ENCODE results near the gene CSNK1A1. TPM values are rescaled to one million over a fixed set of nuclear protein-coding genes. Genes with fewer than 3 reads are reported as not detected.

Gene CSNK1A1
- total and polyA plus RNA-seq, 3 donors from 2014 or later: 129 to 192 (median 148) TPM

- 1% methylated on average over 25 of the region's 25 CpGs for WGBS, 2 donors
- H3K4me1 ChIP-seq: peaks cover 9% of the 10 kb centered on the region
- H3K36me3 ChIP-seq (ENCODE audit: low read depth, missing control alignments): no peaks in the 10 kb centered on the region
- intact Hi-C loops (cut with DNase I; ENCODE audit: low total_unique reads): loop anchor here (5.0 to 10.0 kb wide), 2 partner anchors 107 to 225 kb away; no protein-coding TSS in a partner anchor
- DNase-seq: peak; percentile 41
- no peak for TF ChIP-seq CTCF (IDR thresholded peaks at IDR 0.05)
- TF ChIP-seq POLR2A (IDR thresholded peaks at IDR 0.05): no peak
- no peaks in the 10 kb centered on the region for H3K9me3 ChIP-seq
- H3K27ac ChIP-seq: peak overlapping the region; percentile 99 to 100
- H3K27me3 ChIP-seq: no peaks in the 10 kb centered on the region
- peak overlapping the region; percentile 99 to 100 for H3K4me3 ChIP-seq
Observed at GRCh38 chr5:149549461-149550267, 1.6 kb downstream of the CSNK1A1 start.

- intact Hi-C loops (cut with DNase I; ENCODE audit: low total_unique reads): no loop called here
- no peaks in the 10 kb centered on the region for H3K9me3 ChIP-seq
- H3K36me3 ChIP-seq (ENCODE audit: low read depth, missing control alignments): no peaks in the 10 kb centered on the region
- H3K4me3 ChIP-seq: no peak overlapping the region
- no peak overlapping the region for H3K27ac ChIP-seq
- no peaks in the 10 kb centered on the region for H3K27me3 ChIP-seq
- peaks cover 24% of the 10 kb centered on the region for H3K4me1 ChIP-seq
- no peak for TF ChIP-seq CTCF (IDR thresholded peaks at IDR 0.05)
- TF ChIP-seq POLR2A (IDR thresholded peaks at IDR 0.05): no peak
- DNase-seq: no peak
Observed at GRCh38 chr5:149546974-149547373, 4.3 kb downstream of the CSNK1A1 start.

DNA sequence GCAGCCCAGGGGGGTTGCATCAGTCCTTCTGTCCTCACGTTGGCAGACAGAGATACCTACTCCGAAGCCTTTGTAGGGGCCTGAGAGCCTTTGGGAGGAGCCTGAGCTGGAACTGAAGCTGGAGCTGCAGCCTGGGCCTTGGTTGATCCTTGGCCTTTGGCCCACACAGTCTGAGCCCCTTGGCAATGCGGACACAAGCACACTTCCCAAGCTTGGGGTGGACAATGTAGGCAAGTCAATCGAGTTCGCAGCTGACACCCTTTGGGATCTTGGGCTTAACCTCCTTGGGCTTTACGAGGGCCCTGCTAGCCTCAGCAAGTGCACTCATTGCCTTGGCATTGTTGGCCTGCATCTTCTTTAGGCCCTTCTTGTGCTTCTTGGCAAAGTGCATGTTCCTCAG is 5.9 kb downstream of the CSNK1A1 start:
- DNase-seq: no peak
- Histone ChIP-seq H3K4me1 (peaks cover 24% of the 10 kb centered on the region), H3K4me3 (no peak overlapping the region), H3K27ac (no peak overlapping the region), H3K36me3 (ENCODE audit: low read depth, missing control alignments) (no peaks in the 10 kb centered on the region), H3K27me3 (no peaks in the 10 kb centered on the region), H3K9me3 (no peaks in the 10 kb centered on the region)
- WGBS, 2 donors: 73 to 77% methylated on average over 5 to 6 of the region's 6 CpGs
- intact Hi-C loops (cut with DNase I; ENCODE audit: low total_unique reads): no loop called here
- no peak for TF ChIP-seq CTCF (IDR thresholded peaks at IDR 0.05)
- no peak for TF ChIP-seq POLR2A (IDR thresholded peaks at IDR 0.05)

DNA sequence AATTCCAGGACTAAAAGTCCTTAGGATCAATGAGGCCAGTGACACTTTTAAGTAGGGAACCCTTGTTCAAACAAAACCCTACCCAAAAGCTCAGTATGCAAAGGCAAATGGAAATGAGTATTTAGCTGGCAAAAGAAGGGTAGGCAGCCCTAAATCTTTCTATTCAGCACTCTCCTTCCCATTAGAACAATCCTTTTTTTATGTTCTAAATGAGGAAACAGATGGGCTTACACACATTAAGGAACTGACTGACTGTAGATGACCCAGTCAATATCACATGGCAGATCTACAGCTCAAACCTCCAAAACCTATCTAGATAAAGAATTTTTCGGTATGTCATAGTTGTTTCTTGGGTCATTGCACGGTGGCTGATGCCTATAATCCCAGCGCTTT is 7.2 kb downstream of the CSNK1A1 start:
- intact Hi-C loops (cut with DNase I; ENCODE audit: low total_unique reads): no loop called here
- 75 to 78% methylated on average over 3 of the region's 3 CpGs for WGBS, 2 donors
- Histone ChIP-seq H3K27me3 (no peaks in the 10 kb centered on the region), H3K4me1 (peaks cover 24% of the 10 kb centered on the region), H3K36me3 (ENCODE audit: low read depth, missing control alignments) (no peaks in the 10 kb centered on the region), H3K9me3 (no peaks in the 10 kb centered on the region), H3K4me3 (no peak overlapping the region), H3K27ac (no peak overlapping the region)
- no peak for TF ChIP-seq CTCF (IDR thresholded peaks at IDR 0.05)
- TF ChIP-seq POLR2A (IDR thresholded peaks at IDR 0.05): no peak
- no peak for DNase-seq
